GM18861 (cell line): ENCODE measurements around the gene TLCD4.

Experiments
- ATAC-seq: cut with Tn5 transposase; IDR thresholded peaks from one replicate; pipeline ENCODE4 v1.9.1; 2021; ENCODE audit not compliant: unreplicated experiment

TLCD4 gene

DNA sequence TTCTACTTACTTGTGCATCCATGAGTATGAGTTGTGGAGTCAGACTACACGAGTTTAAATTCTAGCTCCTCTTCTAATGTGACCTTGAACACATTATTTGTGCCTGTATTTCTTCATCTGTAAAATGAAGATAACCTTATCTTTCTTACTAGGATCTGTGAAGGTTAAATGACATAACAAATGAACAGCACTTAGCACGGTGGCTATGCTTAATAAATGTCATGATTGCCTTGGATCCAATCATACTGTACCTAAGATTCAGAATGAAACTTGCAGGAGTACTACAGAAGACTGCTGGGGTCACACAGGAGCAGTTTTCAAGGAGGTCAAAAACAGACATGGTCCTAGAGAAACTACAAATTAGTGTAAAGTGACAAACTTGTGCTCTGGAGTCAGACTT lies 22.2 kb upstream of the TLCD4 start:
- ATAC-seq, result no peak

DNA sequence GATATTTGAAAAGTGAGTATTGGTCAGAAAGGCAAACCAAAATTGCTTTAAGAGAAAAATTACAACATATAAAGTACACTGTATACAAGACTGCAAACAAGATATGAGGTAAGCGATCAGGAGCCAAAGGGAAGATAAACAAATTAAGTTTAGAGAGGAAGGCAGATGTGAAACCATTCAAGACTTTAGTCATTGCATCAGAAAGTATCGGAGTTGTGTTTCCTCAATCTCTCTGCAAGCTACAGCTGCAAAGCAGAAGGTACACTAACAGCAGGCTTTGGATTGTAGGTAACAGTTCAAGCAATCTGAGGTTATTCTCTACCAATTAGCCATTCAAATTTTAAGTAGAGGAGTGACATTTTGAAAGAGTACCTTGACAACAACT lies 21.3 kb upstream of the TLCD4 start:
- peak; percentile 86 for ATAC-seq

DNA sequence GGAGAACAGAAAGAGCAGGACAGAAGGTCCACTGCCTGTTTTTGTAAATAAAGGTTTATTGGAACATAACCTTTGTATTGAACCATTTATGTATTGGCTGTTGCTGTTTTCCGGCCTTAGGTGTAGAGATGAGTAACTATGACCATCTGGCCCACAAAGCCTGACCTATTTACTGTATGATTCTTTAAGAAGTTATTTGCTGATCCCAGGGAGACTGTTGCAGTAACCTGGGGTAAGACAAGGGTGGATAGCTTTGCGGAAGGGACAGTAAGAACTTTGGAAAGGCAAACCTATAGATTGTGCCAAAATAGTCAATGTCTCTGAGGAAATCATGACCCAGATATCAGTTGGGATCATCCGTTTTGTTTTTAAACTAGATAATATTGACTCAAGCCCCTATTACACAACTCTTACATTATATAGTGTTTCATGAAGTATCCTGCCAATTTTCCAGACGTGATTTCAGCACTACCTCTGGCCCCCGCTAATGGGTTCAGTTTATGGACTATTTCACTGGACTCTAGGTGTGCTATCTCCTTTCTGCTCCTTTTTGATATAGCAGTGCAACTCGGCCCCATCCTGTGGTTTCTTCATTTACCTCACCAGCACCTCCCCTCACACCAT lies 20.8 kb upstream of the TLCD4 start:
- no peak for ATAC-seq

DNA sequence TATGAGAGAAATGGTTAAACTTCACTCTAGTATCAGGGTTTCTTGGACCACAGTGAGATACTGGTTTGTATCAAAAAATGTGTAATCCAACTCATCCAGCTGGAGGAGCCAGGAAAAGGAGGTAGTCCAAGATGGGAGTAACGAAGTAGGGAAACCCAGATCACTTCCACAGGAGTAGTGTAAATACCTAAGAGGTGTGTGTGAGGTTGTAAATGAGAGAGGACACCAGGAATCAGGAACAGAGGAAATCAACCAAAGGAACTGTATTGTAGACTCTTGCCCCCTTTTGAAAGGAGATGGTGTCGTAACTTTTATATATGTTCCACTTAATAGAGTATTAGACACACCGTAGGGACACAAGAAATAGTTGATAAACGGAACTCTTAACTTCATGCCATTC lies 19.7 kb upstream of the TLCD4 start:
- no peak for ATAC-seq

DNA sequence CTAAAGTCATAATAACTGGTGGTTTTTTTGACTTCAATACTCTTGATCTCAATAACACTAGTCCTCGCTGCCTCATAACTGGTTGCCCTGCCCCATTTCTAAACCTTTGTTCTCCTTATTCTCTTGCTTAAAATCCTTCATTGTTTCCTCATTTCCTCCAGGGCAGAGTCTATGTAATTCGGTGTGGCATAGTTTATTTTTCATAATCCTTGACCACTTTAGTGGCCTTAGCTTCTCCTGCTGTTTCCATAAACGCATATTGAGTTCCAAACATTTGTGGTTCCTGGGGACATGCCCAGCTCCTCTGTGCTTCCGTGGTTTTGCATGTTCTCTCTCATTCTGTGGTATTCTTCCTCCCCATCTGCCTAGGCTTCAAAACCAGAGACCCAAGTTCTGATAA lies 19.0 kb upstream of the TLCD4 start:
- ATAC-seq, result no peak

DNA sequence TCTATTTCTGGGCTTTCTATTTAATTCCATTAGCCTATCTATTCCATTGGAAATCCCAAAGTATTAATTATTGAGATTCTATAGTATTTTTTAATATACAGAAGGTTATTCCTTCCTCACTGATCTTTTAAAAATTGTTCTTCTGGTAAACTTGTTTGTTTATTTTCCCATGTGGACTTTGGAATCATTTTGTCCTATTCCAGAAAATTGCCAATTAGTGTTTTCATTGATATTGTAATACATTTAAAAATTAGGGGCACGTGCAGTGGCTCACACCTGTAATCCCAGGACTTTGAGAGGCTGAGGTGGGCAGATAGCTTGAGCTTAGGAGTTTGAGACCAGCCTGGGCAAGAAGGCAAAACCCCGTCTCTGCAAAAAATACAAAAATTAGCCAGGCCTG lies 8.4 kb upstream of the TLCD4 start:
- no peak for ATAC-seq

DNA sequence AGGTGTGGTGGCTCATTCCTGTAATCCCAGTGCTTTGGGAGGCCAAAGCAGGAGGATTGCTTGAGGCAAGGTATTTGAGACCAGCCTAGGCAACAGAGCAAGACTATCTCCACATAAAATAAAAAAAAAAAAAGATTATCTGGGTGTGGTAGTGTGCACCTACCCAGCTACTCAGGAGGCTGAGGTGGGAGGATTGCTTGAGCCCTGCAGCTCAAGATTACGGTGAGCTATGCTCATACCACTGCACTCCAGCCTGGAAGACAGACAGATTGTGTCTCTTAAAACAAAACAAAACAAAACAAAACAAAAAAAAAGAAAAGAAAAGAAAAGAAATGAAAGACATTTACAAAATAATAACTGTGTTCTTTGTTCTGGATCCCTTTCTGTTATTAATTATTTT lies 6.1 kb upstream of the TLCD4 start:
- no peak for ATAC-seq

DNA sequence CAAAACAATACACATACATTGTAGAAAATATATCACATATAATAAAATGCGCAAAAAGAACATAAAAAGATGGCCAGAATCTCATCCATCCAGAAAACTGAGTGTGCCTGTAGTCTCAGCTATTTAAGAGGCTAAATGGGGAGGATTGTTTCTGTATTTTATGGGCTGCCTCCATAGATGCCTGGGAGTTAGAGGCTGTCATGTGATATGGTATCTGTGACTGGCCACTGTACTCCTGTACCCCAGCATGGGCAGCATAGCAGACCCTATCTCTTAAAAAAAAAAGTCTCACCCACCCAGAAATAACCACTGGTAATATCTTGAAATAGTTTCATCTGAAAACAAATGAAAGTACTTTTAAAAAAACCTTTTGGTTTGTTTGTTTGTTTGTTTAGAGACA lies 3.5 kb upstream of the TLCD4 start:
- ATAC-seq, result no peak

DNA sequence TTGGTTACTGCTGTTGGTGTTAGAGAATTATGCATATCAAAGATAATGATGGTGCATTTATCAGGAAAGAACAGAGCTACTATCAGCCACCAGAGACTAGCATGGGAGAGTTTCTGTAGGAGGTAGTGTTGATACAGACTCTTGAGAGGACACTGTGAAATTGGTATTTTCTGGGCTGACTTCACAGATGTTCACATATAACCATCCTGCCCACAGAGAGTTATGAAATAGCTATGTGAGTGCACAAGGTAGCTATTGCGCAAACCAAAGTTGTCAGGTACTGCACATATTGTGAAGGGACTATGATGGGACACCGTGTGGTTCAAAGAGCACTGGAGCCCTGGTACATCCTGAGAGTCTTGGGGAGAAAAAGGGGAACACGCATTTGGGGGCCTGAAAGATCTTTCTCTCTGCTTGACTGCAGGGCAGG lies 1.4 kb upstream of the TLCD4 start:
- ATAC-seq, result no peak

DNA sequence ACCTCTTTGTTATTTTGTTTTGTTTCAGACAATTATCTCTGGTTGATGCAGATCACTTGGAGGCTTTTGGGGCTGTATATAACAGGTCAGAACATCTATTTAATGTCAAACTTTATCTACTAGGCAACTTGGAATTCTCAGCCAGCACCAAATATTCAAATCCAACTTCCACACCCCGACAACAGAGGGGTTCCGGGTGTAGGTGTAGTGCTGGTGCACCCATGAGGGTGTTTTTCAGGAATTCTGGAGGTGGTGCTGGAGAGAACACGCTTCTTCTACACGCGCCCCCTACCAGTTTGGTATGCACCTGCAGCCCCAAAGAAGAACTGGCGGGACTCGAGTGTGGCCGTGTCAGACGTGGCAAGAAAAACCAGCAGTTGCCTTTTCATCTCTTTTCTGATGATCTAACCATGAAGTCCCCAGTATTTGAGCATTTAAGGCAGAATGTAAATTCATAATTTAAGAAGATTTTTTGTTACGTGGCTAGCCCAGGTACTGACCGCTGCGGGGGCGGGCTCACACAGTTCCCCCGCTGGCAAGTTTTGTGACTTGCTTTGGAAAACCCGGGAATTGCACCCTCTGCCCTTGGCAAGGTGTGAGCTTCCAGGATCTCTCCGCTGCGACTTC lies 462 bp upstream of the TLCD4 start:
- ATAC-seq, result peak; percentile 41

DNA sequence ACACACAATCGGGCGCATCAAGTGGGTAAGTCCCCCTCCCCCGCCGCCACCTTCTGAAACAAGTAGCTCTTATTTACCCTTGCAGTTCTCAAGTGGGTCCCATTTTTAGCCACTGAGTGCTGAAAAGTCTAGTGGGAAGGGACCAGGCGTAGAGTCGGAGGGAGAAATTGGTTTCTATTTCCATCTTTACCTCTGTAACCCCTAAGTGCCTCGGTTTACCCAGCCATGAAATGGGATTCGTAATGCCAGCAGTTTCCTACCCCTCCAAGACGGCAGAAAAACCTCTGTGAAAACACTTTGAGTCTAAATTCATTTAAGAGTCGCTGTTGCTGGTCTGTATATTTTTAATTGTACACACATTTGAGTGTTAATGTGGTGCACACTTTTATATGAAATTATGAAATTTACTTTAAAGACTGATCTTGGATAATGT lies 928 bp downstream of the TLCD4 start:
- ATAC-seq, result no peak

DNA sequence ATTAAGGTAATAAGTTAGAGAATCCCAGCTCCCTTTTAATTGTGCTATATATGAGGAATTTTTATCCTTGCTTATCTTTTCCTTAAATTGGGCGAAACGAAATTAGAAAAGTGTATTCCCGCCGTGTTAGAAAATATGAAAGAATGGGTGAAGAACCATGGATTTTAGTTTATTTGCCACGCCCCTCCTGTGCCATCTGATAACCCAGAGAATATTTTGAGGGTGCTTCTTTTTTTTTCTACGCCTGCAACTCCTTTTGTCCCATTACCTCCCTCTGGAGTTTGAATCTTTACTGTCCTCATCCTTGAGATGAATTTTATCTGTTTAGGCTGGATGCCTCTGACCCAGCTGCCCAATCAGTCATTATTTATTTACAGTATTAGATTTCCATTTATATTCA lies 1.6 kb downstream of the TLCD4 start:
- no peak for ATAC-seq

DNA sequence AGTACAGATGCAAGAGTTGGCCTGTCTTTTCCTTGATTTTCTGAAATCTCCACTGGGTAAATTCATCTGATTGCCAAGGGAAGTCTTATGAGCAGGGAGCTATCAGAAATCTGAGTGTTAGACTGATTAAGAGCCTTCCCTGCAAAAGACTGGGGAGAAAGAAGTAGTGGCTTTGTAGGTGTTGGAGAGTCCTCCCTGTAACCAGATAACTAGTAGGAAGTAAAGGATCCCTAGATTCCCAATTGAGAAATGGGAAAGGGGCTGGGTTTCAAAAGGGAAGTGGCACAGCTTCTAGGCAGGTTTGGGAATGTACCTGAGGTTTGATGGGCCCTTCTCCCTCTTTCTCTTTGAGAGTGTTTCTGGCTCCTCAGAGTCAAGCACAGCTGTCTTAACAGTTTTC lies 2.1 kb downstream of the TLCD4 start:
- no peak for ATAC-seq

DNA sequence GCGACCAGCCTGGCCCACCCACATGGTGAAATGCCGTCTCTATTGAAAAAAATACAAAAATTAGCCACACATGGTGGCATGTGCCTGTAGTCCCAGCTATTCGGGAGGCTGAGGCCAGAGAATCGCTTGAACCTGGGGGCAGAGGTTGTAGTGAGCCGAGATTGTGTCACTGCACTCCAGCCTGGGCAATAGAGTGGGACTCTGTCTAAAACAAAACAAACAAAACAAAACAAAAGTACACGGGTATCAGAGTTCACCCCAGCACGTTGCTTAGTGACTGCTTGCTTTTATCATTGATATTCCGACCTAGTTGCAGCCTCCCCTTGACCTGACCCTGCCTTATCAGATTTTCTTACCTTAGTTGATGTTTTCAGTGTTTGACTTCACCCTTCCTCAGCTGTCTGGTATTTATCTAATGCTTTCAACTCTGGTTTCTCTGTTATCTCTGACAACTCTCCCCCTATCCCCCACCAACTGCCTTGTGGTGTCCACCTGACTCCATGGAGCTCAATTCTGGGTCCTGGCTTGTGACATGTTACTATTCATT lies 5.1 kb downstream of the TLCD4 start:
- no peak for ATAC-seq

DNA sequence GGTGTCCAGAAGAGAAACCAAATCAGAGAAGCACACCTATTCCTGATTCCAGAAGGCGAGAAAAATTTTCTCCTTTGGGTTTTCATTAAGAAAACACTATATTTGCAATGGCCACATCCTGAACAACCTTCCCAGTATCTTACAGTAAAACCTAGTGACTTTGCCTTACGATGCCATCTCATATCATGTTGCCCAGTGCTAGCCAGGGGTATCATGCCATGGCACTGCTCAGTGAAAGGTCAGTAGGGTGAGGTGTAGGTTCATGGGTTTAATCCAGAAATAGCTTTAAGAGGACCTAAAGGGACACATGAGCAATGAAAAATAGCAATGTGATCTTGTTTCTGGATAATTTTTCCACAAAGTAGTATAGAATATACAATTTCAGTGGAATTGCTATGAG lies 7.2 kb downstream of the TLCD4 start:
- no peak for ATAC-seq

DNA sequence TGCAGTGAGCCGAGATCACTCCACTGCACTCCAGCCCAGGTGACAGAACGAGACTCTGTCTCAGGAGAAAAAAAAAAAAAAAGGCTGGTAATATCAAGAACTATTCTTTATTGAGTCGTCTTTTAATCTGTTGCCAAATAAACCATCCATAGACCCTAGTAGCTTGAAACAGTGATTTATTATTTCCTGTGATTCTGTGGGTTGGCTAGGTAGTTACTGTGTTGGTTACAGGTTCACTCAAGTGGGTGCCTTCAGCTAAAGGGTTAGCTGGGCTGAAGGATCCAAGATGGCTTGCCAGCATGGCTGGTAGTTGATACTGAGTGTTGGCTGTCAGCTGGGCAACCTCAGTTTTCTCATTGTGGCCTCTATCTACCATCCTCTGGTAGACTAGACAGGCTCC lies 9.2 kb downstream of the TLCD4 start:
- no peak for ATAC-seq

DNA sequence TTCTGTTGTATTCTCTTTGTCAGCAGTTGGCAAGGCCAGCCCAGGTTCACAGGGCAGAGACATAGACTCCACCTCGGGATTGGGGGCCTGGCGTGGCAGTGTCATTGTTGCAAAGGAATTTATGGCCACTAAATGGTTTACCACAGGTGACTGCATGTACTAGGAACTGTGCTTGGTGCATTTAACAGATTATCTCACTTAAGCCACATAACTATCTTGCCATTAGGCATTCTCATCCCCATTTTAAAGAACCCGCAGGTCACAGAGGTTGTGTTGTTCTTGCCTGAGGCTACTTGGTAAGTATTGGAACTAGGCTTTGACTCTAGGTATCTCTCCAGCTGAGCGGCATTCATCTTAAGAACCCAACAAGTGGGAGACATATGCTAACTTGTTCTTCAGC lies 9.7 kb downstream of the TLCD4 start:
- ATAC-seq, result no peak

DNA sequence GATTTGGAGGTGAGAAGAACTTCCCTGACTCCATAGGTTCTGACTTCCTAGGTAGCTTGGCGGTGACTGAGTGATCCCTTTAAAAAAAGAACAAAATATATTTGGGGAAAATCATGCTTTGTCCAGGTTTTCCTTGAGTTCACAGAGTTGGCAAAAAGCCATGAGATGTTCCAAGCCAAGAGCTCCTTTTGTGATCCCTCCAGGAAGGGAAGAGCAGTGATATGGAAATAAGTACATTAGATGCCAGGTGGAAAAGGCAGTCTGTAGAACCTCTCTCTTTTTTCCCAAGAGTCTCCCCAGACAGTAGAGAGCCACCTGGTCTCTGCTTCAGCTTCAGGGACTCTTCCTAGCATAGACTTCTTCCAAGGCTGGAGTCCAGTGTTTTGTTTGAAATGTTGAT lies 10.2 kb downstream of the TLCD4 start:
- no peak for ATAC-seq

DNA sequence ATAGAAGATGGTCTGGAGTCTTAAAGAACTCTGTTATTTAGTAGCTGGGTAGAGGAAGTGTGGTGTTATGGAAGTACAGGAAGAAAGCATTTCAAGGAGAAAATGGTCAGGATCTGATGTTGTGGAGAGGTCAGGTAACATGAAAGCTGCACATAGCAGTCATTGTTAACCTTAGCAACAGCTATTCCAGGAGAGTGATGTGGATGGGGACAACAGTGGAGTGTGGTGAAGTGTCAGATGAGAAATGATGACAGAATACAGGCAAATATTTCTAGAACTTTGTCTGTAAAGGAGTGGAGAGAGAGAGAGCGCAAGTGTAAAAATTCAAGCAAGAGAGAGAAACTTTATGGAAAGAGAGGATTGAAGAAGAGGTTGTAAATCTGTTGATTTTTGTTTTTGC lies 15.6 kb downstream of the TLCD4 start:
- no peak for ATAC-seq

DNA sequence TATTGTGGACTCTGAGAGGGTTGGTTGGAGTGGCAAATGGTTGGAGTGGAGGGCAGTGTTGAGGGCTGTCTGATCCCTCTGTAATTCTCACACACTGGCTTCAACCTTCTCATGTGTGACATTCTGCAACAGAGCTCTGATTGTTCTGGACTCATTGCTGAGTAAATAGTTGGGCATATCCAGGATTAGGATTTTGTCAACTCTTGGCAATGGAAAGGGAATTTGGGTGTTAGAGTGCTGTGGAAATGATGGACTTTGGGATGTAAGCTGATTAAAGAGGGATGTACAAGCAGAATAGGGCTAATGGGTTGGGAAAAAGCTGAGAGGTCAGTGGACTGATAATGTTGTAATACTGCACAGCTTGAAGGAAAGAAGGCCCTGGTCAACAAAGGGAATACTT lies 16.5 kb downstream of the TLCD4 start:
- ATAC-seq, result no peak

DNA sequence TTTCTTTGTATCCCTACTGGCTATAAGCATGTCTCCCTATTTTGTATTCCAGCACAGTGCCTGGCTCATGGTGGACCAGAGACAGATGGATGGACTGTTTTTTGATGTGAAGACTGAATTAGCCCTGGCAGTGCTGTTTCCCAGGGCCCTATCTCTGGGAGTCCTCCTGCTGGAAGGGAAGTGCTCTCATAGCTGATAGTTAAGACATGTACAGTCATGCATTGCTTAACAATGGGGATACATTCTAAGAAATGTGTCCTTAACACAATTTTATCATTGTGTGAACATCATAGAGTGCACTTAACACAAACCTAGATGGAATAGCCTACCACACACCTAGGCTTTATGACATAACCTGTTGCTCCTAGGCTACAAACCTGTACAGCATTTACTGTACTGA lies 21.1 kb downstream of the TLCD4 start:
- no peak for ATAC-seq

DNA sequence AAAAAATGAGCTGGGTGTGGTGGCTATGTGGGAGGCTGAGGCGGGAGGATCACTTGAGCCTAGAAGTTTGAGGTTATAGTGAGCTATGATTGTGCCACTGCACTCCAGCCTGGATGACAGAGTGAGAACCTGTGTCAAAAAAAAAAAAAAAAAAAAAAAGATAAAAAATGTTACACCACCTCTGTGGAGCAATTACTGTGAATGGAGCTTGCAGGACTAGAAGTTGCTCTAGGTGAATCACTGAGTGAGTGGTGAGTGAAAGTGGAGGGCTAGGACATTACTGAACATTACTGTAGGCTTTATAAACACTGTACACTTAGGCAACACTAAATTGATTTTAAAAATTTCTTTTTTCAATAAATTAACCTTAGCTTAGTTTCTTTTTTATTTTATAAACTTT lies 21.9 kb downstream of the TLCD4 start:
- no peak for ATAC-seq

DNA sequence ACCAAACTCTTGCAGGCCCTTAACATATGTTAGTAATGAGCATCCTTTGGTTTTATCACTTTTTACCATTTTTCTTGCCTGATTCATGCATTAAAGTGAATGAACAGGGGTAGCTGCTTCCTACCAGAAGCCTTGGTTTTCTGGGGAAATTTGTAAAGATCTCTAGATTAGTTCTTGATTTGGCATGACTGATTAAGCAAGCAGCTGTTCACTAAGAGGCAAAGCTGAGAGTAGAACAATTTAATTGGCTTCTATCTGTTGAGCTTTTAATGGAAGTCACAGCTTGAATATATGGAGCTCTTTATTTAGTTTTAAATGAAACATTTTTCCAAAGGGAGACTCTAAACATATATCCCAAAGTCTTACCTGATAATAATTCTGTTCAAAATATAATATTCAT lies 23.6 kb downstream of the TLCD4 start:
- no peak for ATAC-seq
